Activated T-helper 2 cell treated with anti-CD3 and anti-CD28 coated beads, Interferon-gamma antibody, Interleukin-2, Interleukin-4, amounts not matched to agents 10 μg/mL and 5 μg/mL and 100 μg/mL, durations not matched to agents 14 hours and 24 hours and 36 hours (primary cell): ENCODE measurements around the gene ARFRP1. TPM values are rescaled to one million over a fixed set of nuclear protein-coding genes. Genes with fewer than 3 reads are reported as not detected.
A peak's percentile ranks its signal among the peaks of the same experiment; 100 is the strongest.
"Not testable (repeated sequence)": the region's sequence is repeated elsewhere in the genome, so short reads cannot be mapped to it uniquely, and the experiment has no call there.

Experiments used
- DNase-seq: peaks from one replicate; pipeline ENCODE4 v3.0.0; 2021; ENCODE audit warnings: low spot score
- H3K27ac Mint-ChIP-seq: one replicate; pipeline ENCODE4 v1.8.0; 2021; ENCODE audit warnings: mixed read lengths
- H3K27me3 Mint-ChIP-seq: one replicate; pipeline ENCODE4 v1.8.0; 2021; ENCODE audit warnings: low read depth, mixed read lengths
- H3K36me3 Mint-ChIP-seq: one replicate; pipeline ENCODE4 v1.8.0; 2021; ENCODE audit warnings: low read depth, mixed read lengths
- H3K4me1 Mint-ChIP-seq: one replicate; pipeline ENCODE4 v1.8.0; 2021; ENCODE audit warnings: low read depth, mixed read lengths
- H3K4me3 Mint-ChIP-seq: one replicate; pipeline ENCODE4 v1.8.0; 2021; ENCODE audit warnings: low read depth, mild to moderate bottlenecking, moderate library complexity, mixed read lengths
- H3K9me3 Mint-ChIP-seq: one replicate; pipeline ENCODE4 v1.8.0; 2021; ENCODE audit warnings: mixed read lengths
- intact Hi-C: fragments of 100-400 bp; cut with micrococcal nuclease; formaldehyde crosslinking; loops from one replicate; pipeline ENCODE4 v1.15.1; 2023
- total RNA-seq: library from RNA; stranded (reverse); gene quantifications from 2 replicates; pipeline ENCODE4 v1.2.3, GENCODE V29; 2022

ARFRP1 gene
- total RNA-seq, 1 donor from 2014 or later, result 59.0 TPM

GRCh38 chr20:63651942-63652191 is 55.9 kb downstream of the ARFRP1 start:
- H3K9me3 Mint-ChIP-seq, result no peaks in the 10 kb centered on the region
- intact Hi-C loops, result no loop called here
- DNase-seq, result no peak
- H3K4me1 Mint-ChIP-seq, result peaks cover 11% of the 10 kb centered on the region
- H3K4me3 Mint-ChIP-seq, result peak overlapping the region; percentile 79
- no peaks in the 10 kb centered on the region for H3K36me3 Mint-ChIP-seq
- no peak overlapping the region for H3K27ac Mint-ChIP-seq
- peaks cover 12% of the 10 kb centered on the region for H3K27me3 Mint-ChIP-seq

GRCh38 chr20:63650486-63650885 is 57.3 kb downstream of the ARFRP1 start:
- H3K4me3 Mint-ChIP-seq, DNase-seq, H3K36me3 Mint-ChIP-seq, H3K27ac Mint-ChIP-seq, H3K9me3 Mint-ChIP-seq, intact Hi-C loops: not testable (repeated sequence)
- Mint-ChIP-seq H3K4me1 (peaks cover 11% of the 10 kb centered on the region), H3K27me3 (peaks cover 17% of the 10 kb centered on the region)

GRCh38 chr20:63648895-63649589 is 58.7 kb downstream of the ARFRP1 start:
- DNase-seq, result no peak
- H3K4me1 Mint-ChIP-seq, result peaks cover 5% of the 10 kb centered on the region
- H3K4me3 Mint-ChIP-seq, result no peak overlapping the region
- peaks cover 18% of the 10 kb centered on the region for H3K27me3 Mint-ChIP-seq
- no peaks in the 10 kb centered on the region for H3K36me3 Mint-ChIP-seq
- intact Hi-C loops, result no loop called here
- H3K27ac Mint-ChIP-seq, result no peak overlapping the region
- H3K9me3 Mint-ChIP-seq, result no peaks in the 10 kb centered on the region

Other genes starting within 250 kb of the ARFRP1 start
- not detected in 2 replicates for gene KCNQ2, start 235.3 kb downstream of the ARFRP1 start, total RNA-seq
- 1.4 and 2.4 TPM in 2 replicates for gene EEF1A2, start 208.9 kb downstream of the ARFRP1 start, total RNA-seq
- gene PPDPF, start 187.2 kb downstream of the ARFRP1 start, total RNA-seq, result 135 and 143 TPM in 2 replicates
- 0.32 and 0.46 TPM in 2 replicates for gene PTK6, start 170.6 kb downstream of the ARFRP1 start, total RNA-seq
- not detected in 2 replicates for gene SRMS, start 160.2 kb downstream of the ARFRP1 start, total RNA-seq
- 0.18 and 0.27 TPM in 2 replicates for gene FNDC11, start 153.8 kb downstream of the ARFRP1 start, total RNA-seq
- gene HELZ2, start 133.7 kb downstream of the ARFRP1 start, total RNA-seq, result 10.3 and 11.5 TPM in 2 replicates
- gene GMEB2, start 80.9 kb downstream of the ARFRP1 start, total RNA-seq, result 12.4 and 13.6 TPM in 2 replicates
- 6.5 and 7.1 TPM in 2 replicates for gene STMN3, start 54.6 kb downstream of the ARFRP1 start, total RNA-seq
- 44.0 and 46.9 TPM in 2 replicates for gene RTEL1, start 49.7 kb downstream of the ARFRP1 start, total RNA-seq
- not detected in 2 replicates for gene TNFRSF6B, start 11.3 kb downstream of the ARFRP1 start, total RNA-seq
- gene ZGPAT, start 63 bp upstream of the ARFRP1 start, total RNA-seq, result 29.0 and 36.1 TPM in 2 replicates
- gene LIME1, start 28.7 kb upstream of the ARFRP1 start, total RNA-seq, result 15.7 TPM in 2 replicates
- 48.3 and 53.0 TPM in 2 replicates for gene SLC2A4RG, start 31.8 kb upstream of the ARFRP1 start, total RNA-seq
- 1.1 and 1.9 TPM in 2 replicates for gene ZBTB46, start 123.3 kb upstream of the ARFRP1 start, total RNA-seq
- 0.16 TPM in 1 of 2 replicates, not detected in the other for gene ABHD16B, start 153.5 kb upstream of the ARFRP1 start, total RNA-seq
- gene TPD52L2, start 157.3 kb upstream of the ARFRP1 start, total RNA-seq, result 62.5 and 66.7 TPM in 2 replicates
- gene DNAJC5, start 187.2 kb upstream of the ARFRP1 start, total RNA-seq, result 38.1 and 40.0 TPM in 2 replicates
- 48.7 and 51.2 TPM in 2 replicates for gene UCKL1, start 248.4 kb upstream of the ARFRP1 start, total RNA-seq